ENCODE results near the gene CCDC15.

GRCh38 chr11:124988063-124988462 lies 34.1 kb downstream of the CCDC15 start:
- TF ChIP-seq CTCF (IDR thresholded peaks at IDR 0.05) (no peak), EZH2 (IDR thresholded peaks at IDR 0.05; ENCODE audit: borderline replicate concordance, insufficient read depth, low read depth, low read length, poor library complexity, severe bottlenecking) (no peak)

Measured in B cell (primary cell).